ENCODE data around the gene SSC4D. TPM values are rescaled to one million over a fixed set of nuclear protein-coding genes. Genes with fewer than 3 reads are reported as not detected.

SSC4D gene
- total and polyA plus RNA-seq, 2 of the 8 experiments (the other 6 are each of a cell fraction or from before 2014, with no cell fraction given): 11.8 to 27.5 TPM

- 81% methylated on average over 5 of the region's 5 CpGs; no CpG with 5 or more reads in 1 of the 2 experiments for WGBS, 2 experiments (ENCODE audit: extremely low coverage in 1 of 2, insufficient coverage in 1 of 2, insufficient read length in 1 of 2, insufficient replicate concordance in 2 of 2, low coverage in 1 of 2, low lambda C conversion rate in 2 of 2, missing lambda C conversion rate in 1 of 2)
- no peak for TF ChIP-seq HDAC6 (IDR thresholded peaks at IDR 0.05; ENCODE audit: low read depth, low read length)
- no peak for TF ChIP-seq SAP30 (IDR thresholded peaks at IDR 0.05; ENCODE audit: insufficient read depth, insufficient replicate concordance, low read length)
- TF ChIP-seq SIN3A (conservative IDR thresholded peaks at IDR 0.05 in 1 of 2, IDR thresholded peaks at IDR 0.05 in 1 of 2; ENCODE audit: low read depth in 1 of 2, low read length in 2 of 2): no peak
- TF ChIP-seq E2F6 (IDR thresholded peaks at IDR 0.05): no peak
Measured at GRCh38 chr7:76342222-76342621, 67.3 kb downstream of the SSC4D start.

More at GRCh38 chr7:76342222-76342621, 67.3 kb downstream of the SSC4D start:
- H2BK5ac ChIP-seq (ENCODE audit: low read depth, low read length): no peak overlapping the region
- no peaks in the 10 kb centered on the region for H3K9me3 ChIP-seq (ENCODE audit: insufficient read depth in 2 of 2, low read depth in 1 of 2, low read length in 1 of 2)
- FAIRE-seq (no peak), DNase-seq (ENCODE audit: low read depth in 1 of 2, low spot score in 2 of 2) (no peak)
- H3K79me1 ChIP-seq (ENCODE audit: low read depth, low read length): peaks cover 19% of the 10 kb centered on the region
- no peak overlapping the region for H2BK120ac ChIP-seq (replicated peaks; ENCODE audit: low read depth, low read length)
- H3K18ac ChIP-seq (ENCODE audit: extremely low read depth, low read length): no peak overlapping the region
- H3K27ac ChIP-seq (ENCODE audit: low read depth, low read length): no peak overlapping the region
- H2BK15ac ChIP-seq (ENCODE audit: low read length): no peak overlapping the region
- H4K91ac ChIP-seq (replicated peaks; ENCODE audit: insufficient read length, low read length): no peak overlapping the region
- peaks cover 11 to 85% (median 42%) of the 10 kb centered on the region in 4 experiments for H3K36me3 ChIP-seq (ENCODE audit: control insufficient read depth in 2 of 4, insufficient read depth in 4 of 4, low read length in 3 of 4)
- ChIA-PET POLR2A (ENCODE audit: partially characterized antibody) (interaction anchor here (1.2 to 15.6 kb wide), 3 partner anchors 11 to 29 kb away, joined by 3 to 249 read pairs (median 10); partner anchors contain the start of gene YWHAG), CTCF (ENCODE audit: partially characterized antibody) (no interaction called here)
- H3K56ac ChIP-seq (replicated peaks; ENCODE audit: insufficient read length, low read depth, low read length): no peak overlapping the region
- no peak overlapping the region for H3K4ac ChIP-seq (replicated peaks; ENCODE audit: insufficient read length, low read depth, low read length)
- peaks cover 0 to 4% (median 1%) of the 10 kb centered on the region in 4 experiments; a peak in 1 of 7 replicates for H3K4me1 ChIP-seq (replicated peaks in 1 of 4; ENCODE audit: control insufficient read depth in 3 of 4, insufficient read depth in 4 of 4, low read length in 3 of 4)
- no peak overlapping the region for H4K5ac ChIP-seq (ENCODE audit: insufficient read length, low read depth, low read length)
- no peaks in the 10 kb centered on the region for H3K23me2 ChIP-seq (ENCODE audit: low read depth, low read length)
- no peak overlapping the region for H4K8ac ChIP-seq (ENCODE audit: extremely low read depth, insufficient read depth, low read length)
- H3K4me2 ChIP-seq (ENCODE audit: insufficient read depth in 1 of 2, low read depth in 2 of 2, low read length in 2 of 2): no peak overlapping the region
- H3K4me3 ChIP-seq (ENCODE audit: extremely low read depth in 1 of 4, insufficient read depth in 2 of 4, low read depth in 3 of 4, low read length in 4 of 4): no peak overlapping the region
- H3K14ac ChIP-seq (ENCODE audit: insufficient read length): no peak overlapping the region
- H2AFZ ChIP-seq (ENCODE audit: low read length): no peak overlapping the region
- H2BK12ac ChIP-seq (ENCODE audit: low read depth, low read length): no peak overlapping the region
- H2BK20ac ChIP-seq (ENCODE audit: low read length): no peak overlapping the region
- peaks cover 55 to 99% of the 10 kb centered on the region in 2 experiments for H3K79me2 ChIP-seq (ENCODE audit: control insufficient read depth in 1 of 2, insufficient read depth in 2 of 2, low read length in 2 of 2)
- peaks cover 32 to 53% of the 10 kb centered on the region in 2 experiments for H4K20me1 ChIP-seq (replicated peaks in 1 of 2; ENCODE audit: control insufficient read depth in 1 of 2, insufficient read depth in 2 of 2, low read length in 2 of 2)
- no peak overlapping the region for H3K23ac ChIP-seq (ENCODE audit: insufficient read length)
- H3K27me3 ChIP-seq (replicated peaks in 1 of 4; ENCODE audit: control insufficient read depth in 3 of 4, extremely low read depth in 1 of 4, insufficient read depth in 3 of 4, low read length in 3 of 4): no peaks in the 10 kb centered on the region
- no peak overlapping the region for H2AK5ac ChIP-seq (ENCODE audit: low read depth, low read length)
- H3K9ac ChIP-seq (replicated peaks in 1 of 4; ENCODE audit: extremely low read depth in 1 of 4, low read depth in 3 of 4, low read length in 3 of 4): no peak overlapping the region
